CD4-positive, alpha-beta T cell (primary cell): Measurements from ENCODE around the gene FERD3L. TPM values are rescaled to one million over a fixed set of nuclear protein-coding genes. Genes with fewer than 3 reads are reported as not detected.

Source experiments
- ATAC-seq: fragments of 200-7000 bp; cut with Tn5 transposase; one replicate; pipeline ENCODE4 v1.10.0; 2022; ENCODE audit warnings: mild to moderate bottlenecking; ENCODE audit not compliant: poor library complexity
- CTCF ChIA-PET: fragments of 350-600 bp; sonication (Branson Sonifier 250); formaldehyde crosslinking; loops from one replicate; lab custom pipeline; 2021; ENCODE audit warnings: antibody characterized with exemption, inconsistent platforms; lab: Charles Lee
- POLR2A ChIA-PET: fragments of 350-600 bp; sonication (Branson Sonifier 250); formaldehyde crosslinking; loops from one replicate; lab custom pipeline; 2021; ENCODE audit warnings: antibody characterized with exemption, inconsistent platforms; lab: Charles Lee
- DNase-seq, 14 experiments: peaks; one replicate each; pipeline ENCODE4 v3.0.0-alpha.2; 2013 to 2020; ENCODE audit warnings: mixed read lengths in 2 of 14
- H3K27ac ChIP-seq, 2 donors: one replicate each; pipeline versions ENCODE4 v1.5.1 to v1.7.0; 2013; ENCODE audit warnings: low read length in 2 of 2, low read depth in 1 of 2, mild to moderate bottlenecking in 1 of 2
- H3K27me3 ChIP-seq, 2 experiments: 1 replicate in 1 of 2; 2 replicates in 1 of 2; pipeline versions ENCODE4 v1.6.1 to v1.7.0; 2013; ENCODE audit warnings: low read length in 2 of 2, control low read depth in 1 of 2, mild to moderate bottlenecking in 1 of 2, moderate library complexity in 1 of 2; ENCODE audit not compliant: insufficient read depth in 2 of 2, control insufficient read depth in 1 of 2
- H3K36me3 ChIP-seq: one replicate; pipeline ENCODE4 v1.6.1; 2013; ENCODE audit warnings: low read length, control low read depth; ENCODE audit not compliant: insufficient read depth
- H3K4me1 ChIP-seq: one replicate; pipeline ENCODE4 v1.6.1; 2013; ENCODE audit warnings: low read length, control low read depth; ENCODE audit not compliant: insufficient read depth
- H3K4me3 ChIP-seq: one replicate; pipeline ENCODE4 v1.5.1; 2013; ENCODE audit warnings: mild to moderate bottlenecking, low read length, moderate library complexity
- H3K9me3 ChIP-seq, 2 experiments: 1 replicate in 1 of 2; 2 replicates in 1 of 2; pipeline versions ENCODE4 v1.6.1 to v1.7.0; 2013; ENCODE audit warnings: low read length in 2 of 2, mild to moderate bottlenecking in 2 of 2, control low read depth in 1 of 2, moderate library complexity in 1 of 2; ENCODE audit not compliant: control insufficient read depth in 1 of 2, insufficient read depth in 1 of 2
- H3K27ac Mint-ChIP-seq: one replicate; pipeline ENCODE4 v1.8.0; 2020; ENCODE audit warnings: mixed read lengths
- H3K27me3 Mint-ChIP-seq: one replicate; pipeline ENCODE4 v1.8.0; 2021; ENCODE audit warnings: mixed read lengths
- H3K36me3 Mint-ChIP-seq: one replicate; pipeline ENCODE4 v1.8.0; 2021; ENCODE audit warnings: low read depth, mixed read lengths
- H3K4me1 Mint-ChIP-seq: one replicate; pipeline ENCODE4 v1.8.0; 2021; ENCODE audit warnings: low read depth, mixed read lengths
- H3K4me3 Mint-ChIP-seq: one replicate; pipeline ENCODE4 v1.8.0; 2020; ENCODE audit warnings: mild to moderate bottlenecking, mixed read lengths
- H3K9me3 Mint-ChIP-seq: one replicate; pipeline ENCODE4 v1.8.0; 2020; ENCODE audit warnings: mixed read lengths
- CTCF ChIP-seq: fragments of 200-600 bp; IDR thresholded peaks from one replicate; pipeline ENCODE4 v1.8.0; 2022; ENCODE audit warnings: antibody characterized with exemption, mild to moderate bottlenecking
- intact Hi-C, 2 experiments: fragments of 100-400 bp; cut with DNase I in 1 of 2; cut with micrococcal nuclease in 1 of 2; formaldehyde crosslinking; loops; one replicate each; pipeline versions ENCODE4 v1.15.1 to v1.9.0; 2023 to 2025; cut with DNase I, micrococcal nuclease
- total RNA-seq, 174 experiments: library from RNA in 2 of 174; stranded (reverse) in 2 of 174; gene quantifications; one replicate each; pipeline ENCODE4 v1.2.3 and lab custom pipeline; 2021 to 2026

Gene FERD3L
- total RNA-seq, 2 experiments from 2014 or later = not detected

- Histone ChIP-seq H3K9me3 (peaks cover 8 to 11% of the 10 kb centered on the region in 2 experiments), H3K36me3 (no peaks in the 10 kb centered on the region), H3K4me1 (no peaks in the 10 kb centered on the region), H3K4me3 (no peak overlapping the region), H3K27ac (no peak overlapping the region), H3K27me3 (no peaks in the 10 kb centered on the region)
- H3K27ac Mint-ChIP-seq = no peak overlapping the region
- no peaks in the 10 kb centered on the region for H3K4me1 Mint-ChIP-seq
- H3K9me3 Mint-ChIP-seq = peaks cover 8% of the 10 kb centered on the region
- ATAC-seq = no peak
- no peak for TF ChIP-seq CTCF
- intact Hi-C loops = no loop called here
- no peaks in the 10 kb centered on the region for H3K27me3 Mint-ChIP-seq
- ChIA-PET POLR2A (no interaction called here), CTCF (no interaction called here)
- no peaks in the 10 kb centered on the region for H3K36me3 Mint-ChIP-seq
- H3K4me3 Mint-ChIP-seq = no peak overlapping the region
- DNase-seq = no peak
These were observed 33.4 kb upstream of the FERD3L start for GRCh38 chr7:19178595-19178994.

DNA sequence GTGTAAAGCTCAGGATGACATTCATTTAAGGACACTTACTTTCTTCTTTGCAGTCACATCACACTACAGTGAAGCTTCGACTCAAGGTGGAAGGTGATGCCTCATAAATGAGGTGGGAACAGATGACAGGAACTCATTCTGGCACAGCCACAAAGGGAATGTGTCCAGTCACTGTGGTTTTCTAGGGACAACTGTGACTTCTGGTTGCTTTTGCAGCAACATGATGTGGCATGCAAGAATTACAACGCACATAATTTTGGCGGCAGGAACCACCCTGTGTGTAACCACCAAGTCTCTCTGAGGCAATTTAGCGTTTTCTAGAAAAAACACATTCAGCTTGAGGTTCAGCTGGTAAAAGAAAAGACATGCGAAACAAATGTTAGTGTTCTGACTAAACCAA lies 32.0 kb upstream of the FERD3L start:
- Mint-ChIP-seq H3K4me1 (no peaks in the 10 kb centered on the region), H3K27ac (no peak overlapping the region), H3K36me3 (no peaks in the 10 kb centered on the region), H3K27me3 (no peaks in the 10 kb centered on the region), H3K4me3 (no peak overlapping the region), H3K9me3 (peaks cover 2% of the 10 kb centered on the region)
- intact Hi-C loops = no loop called here
- no peak for TF ChIP-seq CTCF
- no peak overlapping the region for H3K4me3 ChIP-seq
- DNase-seq (no peak), ATAC-seq (no peak)
- peaks cover 4 to 6% of the 10 kb centered on the region in 2 experiments for H3K9me3 ChIP-seq
- ChIA-PET POLR2A (no interaction called here), CTCF (no interaction called here)
- no peaks in the 10 kb centered on the region for H3K27me3 ChIP-seq
- H3K4me1 ChIP-seq = no peaks in the 10 kb centered on the region
- no peak overlapping the region for H3K27ac ChIP-seq
- no peaks in the 10 kb centered on the region for H3K36me3 ChIP-seq

DNA sequence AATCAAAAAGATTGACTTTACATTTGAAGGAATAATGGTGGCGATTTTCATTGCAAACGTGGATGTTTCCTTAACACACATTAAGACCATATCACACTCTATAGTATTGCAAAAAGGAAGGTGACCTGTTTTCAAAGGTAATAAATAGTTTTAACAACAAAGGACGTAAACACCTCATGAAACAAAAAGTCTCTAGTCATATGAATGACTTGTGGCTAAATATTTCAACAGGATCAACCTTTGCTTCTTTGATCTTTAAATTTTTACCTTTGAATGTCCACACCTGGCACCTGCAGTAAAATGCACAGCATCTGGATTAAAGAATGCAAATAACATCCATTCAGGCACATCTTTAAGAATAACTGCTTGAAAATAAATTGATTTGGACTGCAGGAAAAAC lies 30.0 kb upstream of the FERD3L start:
- Mint-ChIP-seq H3K27me3 (no peaks in the 10 kb centered on the region), H3K9me3 (no peaks in the 10 kb centered on the region)

More for the DNA sequence above, 30.0 kb upstream of the FERD3L start:
- no peaks in the 10 kb centered on the region for H3K4me1 ChIP-seq
- Mint-ChIP-seq H3K4me1 (no peaks in the 10 kb centered on the region), H3K36me3 (no peaks in the 10 kb centered on the region), H3K4me3 (no peak overlapping the region), H3K27ac (no peak overlapping the region)
- TF ChIP-seq CTCF = no peak
- DNase-seq = no peak
- H3K27ac ChIP-seq = no peak overlapping the region
- no peak overlapping the region for H3K4me3 ChIP-seq
- intact Hi-C loops = no loop called here
- no peaks in the 10 kb centered on the region for H3K9me3 ChIP-seq
- ChIA-PET CTCF (no interaction called here), POLR2A (no interaction called here)
- no peaks in the 10 kb centered on the region for H3K27me3 ChIP-seq
- no peaks in the 10 kb centered on the region for H3K36me3 ChIP-seq
- no peak for ATAC-seq
